GM23338 (cell line): ENCODE measurements around the gene MRS2. TPM values are rescaled to one million over a fixed set of nuclear protein-coding genes. Genes with fewer than 3 reads are reported as not detected.
"Not testable (repeated sequence)": the region's sequence is repeated elsewhere in the genome, so short reads cannot be mapped to it uniquely, and the experiment has no call there.

Source experiments
- ATAC-seq: fragments of 200-7000 bp; cut with Tn5 transposase; 3 replicates; pipeline ENCODE4 v1.9.1; 2020
- DNase-seq: peaks from one replicate; pipeline ENCODE4 v3.0.0-alpha.2; 2015; ENCODE audit warnings: low spot score
- H2AFZ ChIP-seq: fragments of 200-600 bp; sonication (generic); 2 replicates; pipeline ENCODE4 v1.8.0; 2016; ENCODE audit warnings: antibody characterized with exemption, mild to moderate bottlenecking, moderate library complexity
- H3F3A ChIP-seq: fragments of 200-600 bp; sonication (generic); replicated peaks from 2 replicates; pipeline ENCODE4 v1.8.0; 2017; ENCODE audit warnings: antibody characterized with exemption, mixed run types, low read depth
- H3K27ac ChIP-seq: fragments of 200-600 bp; sonication (generic); 2 replicates; pipeline ENCODE4 v1.6.1; 2016; ENCODE audit warnings: low read depth
- H3K27me3 ChIP-seq: fragments of 200-600 bp; sonication (generic); 2 replicates; pipeline ENCODE4 v1.8.0; 2016; ENCODE audit warnings: mild to moderate bottlenecking, mixed run types, moderate library complexity; ENCODE audit not compliant: insufficient read depth
- H3K36me3 ChIP-seq: fragments of 200-600 bp; sonication (generic); 2 replicates; pipeline ENCODE4 v1.8.0; 2016; ENCODE audit warnings: mild to moderate bottlenecking; ENCODE audit not compliant: insufficient read depth
- H3K4me1 ChIP-seq: fragments of 200-600 bp; sonication (generic); 2 replicates; pipeline ENCODE4 v1.8.0; 2016; ENCODE audit warnings: mild to moderate bottlenecking, moderate library complexity; ENCODE audit not compliant: insufficient read depth
- H3K4me2 ChIP-seq: fragments of 200-600 bp; sonication (generic); 2 replicates; pipeline ENCODE4 v1.7.1; 2017; ENCODE audit warnings: mixed run types
- H3K4me3 ChIP-seq: fragments of 200-600 bp; sonication (generic); 2 replicates; pipeline ENCODE4 v1.6.1; 2016; ENCODE audit warnings: mixed run types
- H3K79me2 ChIP-seq: fragments of 200-600 bp; sonication (generic); replicated peaks from 2 replicates; pipeline ENCODE4 v1.8.0; 2017; ENCODE audit warnings: mild to moderate bottlenecking; ENCODE audit not compliant: insufficient read depth
- H3K9me2 ChIP-seq: fragments of 200-600 bp; sonication (generic); 2 replicates; pipeline ENCODE4 v1.8.0; 2017; ENCODE audit not compliant: insufficient read depth
- H4K20me1 ChIP-seq: fragments of 200-600 bp; sonication (generic); replicated peaks from 2 replicates; pipeline ENCODE4 v1.8.0; 2017; ENCODE audit warnings: mild to moderate bottlenecking; ENCODE audit not compliant: insufficient read depth
- H3K27ac Mint-ChIP-seq: 2 replicates; pipeline ENCODE4 v1.8.0; 2020; ENCODE audit warnings: inconsistent platforms, mild to moderate bottlenecking, moderate library complexity, mixed read lengths
- H3K27me3 Mint-ChIP-seq: 3 replicates; pipeline ENCODE4 v1.8.0; 2022; ENCODE audit warnings: low read depth, mild to moderate bottlenecking, moderate library complexity, mixed read lengths, inconsistent platforms; ENCODE audit not compliant: insufficient read depth, poor library complexity
- H3K36me3 Mint-ChIP-seq: 3 replicates; pipeline ENCODE4 v1.8.0; 2021; ENCODE audit warnings: low read depth, mild to moderate bottlenecking, inconsistent platforms, moderate library complexity, mixed read lengths
- H3K4me1 Mint-ChIP-seq: 3 replicates; pipeline ENCODE4 v1.8.0; 2020; ENCODE audit warnings: mild to moderate bottlenecking, inconsistent platforms, mixed read lengths
- H3K4me3 Mint-ChIP-seq: 3 replicates; pipeline ENCODE4 v1.8.0; 2021; ENCODE audit warnings: moderate library complexity, mild to moderate bottlenecking, inconsistent platforms, mixed read lengths
- H3K9me3 Mint-ChIP-seq: 3 replicates; pipeline ENCODE4 v1.8.0; 2020; ENCODE audit warnings: moderate library complexity, mild to moderate bottlenecking, inconsistent platforms, mixed read lengths
- CREB1 ChIP-seq: fragments of 250-450 bp; sonication (Bioruptor Pico); IDR thresholded peaks from 2 replicates; pipeline ENCODE4 v1.5.0; 2020; ENCODE audit warnings: low read depth, mild to moderate bottlenecking, moderate library complexity
- EZH2 ChIP-seq: fragments of 200-600 bp; sonication (generic); IDR thresholded peaks from one replicate; pipeline ENCODE4 v1.8.0; 2017; ENCODE audit warnings: antibody characterized with exemption, mild to moderate bottlenecking, low read depth; ENCODE audit not compliant: unreplicated experiment
- POLR2AphosphoS5 ChIP-seq: IDR thresholded peaks from 2 replicates; pipeline ENCODE4 v1.6.1; 2016; ENCODE audit warnings: antibody characterized with exemption, low read depth
- ZNF114 ChIP-seq: fragments of 250-450 bp; sonication (Bioruptor Pico); IDR thresholded peaks from 2 replicates; pipeline ENCODE4 v1.5.0; 2020; ENCODE audit warnings: mild to moderate bottlenecking, moderate library complexity
- polyA plus RNA-seq: library from polyadenylated mRNA; unstranded; fragments of >200 nt; fragmentation: Nextera tagmentation; extraction: Ambion mirVana; gene quantifications from 2 replicates; pipeline ENCODE4 v1.2.1, GENCODE V29; 2016
- total RNA-seq: library from RNA; depleted of rRNA; stranded (reverse); fragments of >200 nt; shearing (Covaris generic); gene quantifications from 2 replicates; pipeline ENCODE4 v1.2.3, GENCODE V29; 2014
- TF ChIP-seq, protein P1 (sequence below), 2 experiments: fragments of 200-600 bp in 1 of 2; sonication (generic) in 1 of 2; conservative IDR thresholded peaks; 2 replicates each; pipeline versions ENCODE4 v1.5.1 to v1.6.1; 2016 to 2017; ENCODE audit warnings: antibody characterized with exemption in 2 of 2, low read depth in 2 of 2, mild to moderate bottlenecking in 2 of 2, moderate library complexity in 1 of 2

MRS2 gene
- total and polyA plus RNA-seq, 2 experiments from 2014 or later: 80.9 to 125 TPM

DNA sequence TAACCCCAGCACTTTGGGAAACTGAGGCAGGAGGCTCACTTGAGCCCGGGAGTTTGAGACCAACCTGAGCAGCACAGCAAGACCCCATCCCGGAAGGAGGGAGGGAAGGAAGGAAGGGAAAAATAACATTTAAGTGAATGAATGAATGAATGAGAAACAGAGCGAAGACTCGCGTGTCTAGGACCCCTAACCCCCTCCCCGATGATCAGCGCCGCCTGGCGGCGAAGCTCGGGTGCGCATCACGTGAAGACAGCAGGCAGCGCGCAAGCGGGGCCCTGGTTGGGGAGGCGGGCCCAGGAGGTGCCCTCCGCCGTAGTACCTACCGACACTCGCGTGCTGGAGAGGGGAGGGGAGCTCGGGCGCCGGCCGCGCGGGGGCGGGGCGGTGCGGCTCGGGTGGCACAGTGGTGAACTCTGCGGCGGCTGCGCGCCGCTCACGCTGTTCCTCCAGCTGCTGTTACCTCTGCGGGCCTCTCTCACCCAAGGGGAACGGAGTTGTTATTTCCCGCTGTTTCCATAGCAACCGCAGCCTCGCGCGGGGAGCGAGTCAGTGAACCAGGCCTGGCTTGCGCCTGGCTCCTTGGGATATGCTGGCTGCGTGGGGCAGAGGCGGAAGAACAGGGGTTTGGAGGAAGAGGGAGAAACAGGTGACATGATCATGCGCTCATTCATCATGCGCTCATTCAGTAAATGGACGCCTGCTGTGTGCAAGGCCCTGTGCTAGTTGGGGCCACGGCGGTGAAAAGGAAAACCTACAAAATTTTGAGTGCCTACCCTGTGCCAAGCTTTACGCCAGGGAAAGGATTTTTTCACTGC, 42.9 kb upstream of the MRS2 start:
- no peaks in the 10 kb centered on the region for H3K9me2 ChIP-seq
- Mint-ChIP-seq H3K4me3 (peak overlapping the region; percentile 76), H3K27ac (no peak overlapping the region; the same call in 1 of the 2 replicates), H3K9me3 (no peaks in the 10 kb centered on the region; the same call in 2 of the 3 replicates), H3K27me3 (peaks cover 21% of the 10 kb centered on the region), H3K36me3 (no peaks in the 10 kb centered on the region), H3K4me1 (peaks cover 14% of the 10 kb centered on the region)
- peak; percentile 67 for TF ChIP-seq CREB1 (CRISPR knock-in tag)
- no peak for TF ChIP-seq EZH2
- TF ChIP-seq POLR2AphosphoS5: no peak
- TF ChIP-seq, protein P1, sequence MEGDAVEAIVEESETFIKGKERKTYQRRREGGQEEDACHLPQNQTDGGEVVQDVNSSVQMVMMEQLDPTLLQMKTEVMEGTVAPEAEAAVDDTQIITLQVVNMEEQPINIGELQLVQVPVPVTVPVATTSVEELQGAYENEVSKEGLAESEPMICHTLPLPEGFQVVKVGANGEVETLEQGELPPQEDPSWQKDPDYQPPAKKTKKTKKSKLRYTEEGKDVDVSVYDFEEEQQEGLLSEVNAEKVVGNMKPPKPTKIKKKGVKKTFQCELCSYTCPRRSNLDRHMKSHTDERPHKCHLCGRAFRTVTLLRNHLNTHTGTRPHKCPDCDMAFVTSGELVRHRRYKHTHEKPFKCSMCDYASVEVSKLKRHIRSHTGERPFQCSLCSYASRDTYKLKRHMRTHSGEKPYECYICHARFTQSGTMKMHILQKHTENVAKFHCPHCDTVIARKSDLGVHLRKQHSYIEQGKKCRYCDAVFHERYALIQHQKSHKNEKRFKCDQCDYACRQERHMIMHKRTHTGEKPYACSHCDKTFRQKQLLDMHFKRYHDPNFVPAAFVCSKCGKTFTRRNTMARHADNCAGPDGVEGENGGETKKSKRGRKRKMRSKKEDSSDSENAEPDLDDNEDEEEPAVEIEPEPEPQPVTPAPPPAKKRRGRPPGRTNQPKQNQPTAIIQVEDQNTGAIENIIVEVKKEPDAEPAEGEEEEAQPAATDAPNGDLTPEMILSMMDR (conservative IDR thresholded peaks at IDR 0.05; ENCODE audit: low read depth in 2 of 2): peak; percentile 90 to 93
- no peak for TF ChIP-seq ZNF114 (CRISPR knock-in tag)
- peaks cover 6% of the 10 kb centered on the region; the same call in 1 of the 2 replicates for H3K4me1 ChIP-seq
- H3K36me3 ChIP-seq: no peaks in the 10 kb centered on the region
- peaks cover 3% of the 10 kb centered on the region; the same call in 1 of the 2 replicates for H3F3A ChIP-seq
- H3K79me2 ChIP-seq: no peaks in the 10 kb centered on the region
- no peak overlapping the region for H3K27ac ChIP-seq
- peak overlapping the region; percentile 67 for H3K4me3 ChIP-seq
- peak; percentile 89 for ATAC-seq
- DNase-seq: peak; percentile 93
- peak overlapping the region; percentile 78 for H3K4me2 ChIP-seq
- peak overlapping the region; percentile 98 for H2AFZ ChIP-seq
- no peaks in the 10 kb centered on the region for H4K20me1 ChIP-seq
- H3K27me3 ChIP-seq: peaks cover 33% of the 10 kb centered on the region

DNA sequence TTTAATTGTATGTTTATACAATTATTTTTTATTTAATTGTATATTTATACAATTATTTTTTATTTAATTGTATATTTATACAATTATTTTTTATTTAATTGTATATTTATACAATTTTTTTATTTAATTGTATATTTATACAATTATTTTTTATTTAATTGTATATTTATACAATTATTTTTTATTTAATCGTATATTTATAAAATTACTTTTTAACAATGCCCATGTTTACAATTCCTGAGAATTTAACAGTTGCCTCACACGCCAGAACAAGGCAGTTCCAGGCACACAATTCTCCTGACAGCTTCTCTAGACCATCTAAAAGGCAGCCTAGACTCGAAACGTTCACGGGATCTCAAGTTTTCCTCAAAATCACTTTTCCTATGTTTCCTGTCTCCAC, 40.4 kb upstream of the MRS2 start:
- H2AFZ ChIP-seq: peak overlapping the region; percentile 78; the same call in 1 of the 2 replicates
- not testable (repeated sequence) for H4K20me1 ChIP-seq, H3K36me3 Mint-ChIP-seq, H3K4me1 ChIP-seq, H3K4me2 ChIP-seq, H3K36me3 ChIP-seq, H3K4me3 Mint-ChIP-seq, H3K27ac ChIP-seq, H3K79me2 ChIP-seq, H3K27ac Mint-ChIP-seq, H3K9me3 Mint-ChIP-seq, DNase-seq, ATAC-seq, H3K4me3 ChIP-seq, H3K9me2 ChIP-seq, H3F3A ChIP-seq
- peaks cover 18% of the 10 kb centered on the region for H3K27me3 ChIP-seq
- Mint-ChIP-seq H3K27me3 (peaks cover 18% of the 10 kb centered on the region), H3K4me1 (peaks cover 14% of the 10 kb centered on the region)

DNA sequence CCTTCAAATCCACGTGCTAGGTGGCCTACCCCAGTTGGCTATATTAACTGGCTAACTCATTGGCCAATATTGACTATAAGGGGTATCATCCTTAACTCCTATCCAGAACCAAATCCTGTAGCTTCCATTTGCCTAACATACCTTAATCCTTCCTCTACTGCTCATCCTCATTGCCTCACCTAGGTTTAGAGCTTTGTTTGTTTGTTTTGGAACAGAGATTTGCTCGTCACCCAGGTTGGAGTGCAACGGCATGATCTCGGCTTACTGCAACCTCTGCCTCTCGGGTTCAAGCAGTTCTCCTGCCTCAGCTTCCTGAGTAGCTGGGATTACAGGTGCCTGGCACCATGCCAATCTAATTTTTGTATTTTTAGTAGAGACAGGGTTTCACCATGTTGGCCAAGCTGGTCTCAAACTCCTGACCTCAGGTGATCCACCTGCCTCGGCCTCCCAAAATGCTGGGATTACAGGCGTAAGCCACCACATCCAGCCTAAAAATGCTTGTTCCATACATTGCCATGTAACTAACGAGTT, 37.6 kb upstream of the MRS2 start:
- H2AFZ ChIP-seq, DNase-seq, H3K27me3 Mint-ChIP-seq, H3K36me3 Mint-ChIP-seq, H3K27ac Mint-ChIP-seq, ATAC-seq, H3K4me3 ChIP-seq, H3K4me2 ChIP-seq, H4K20me1 ChIP-seq, H3K9me2 ChIP-seq, H3K36me3 ChIP-seq, H3K4me3 Mint-ChIP-seq, H3K4me1 ChIP-seq, H3K79me2 ChIP-seq, H3K27me3 ChIP-seq, H3F3A ChIP-seq, H3K9me3 Mint-ChIP-seq, H3K27ac ChIP-seq, H3K4me1 Mint-ChIP-seq: not testable (repeated sequence)
